Fibroblast of the conjunctiva (primary cell): ENCODE results near the gene NYNRIN.

ENCODE experiments used
- DNase-seq: peaks from one replicate; pipeline ENCODE4 v3.0.0-alpha.2; 2010; ENCODE audit warnings: low read depth

The NYNRIN gene

GRCh38 chr14:24392325-24393091, 6.3 kb upstream of the NYNRIN start:
- DNase-seq, result no peak

DNA sequence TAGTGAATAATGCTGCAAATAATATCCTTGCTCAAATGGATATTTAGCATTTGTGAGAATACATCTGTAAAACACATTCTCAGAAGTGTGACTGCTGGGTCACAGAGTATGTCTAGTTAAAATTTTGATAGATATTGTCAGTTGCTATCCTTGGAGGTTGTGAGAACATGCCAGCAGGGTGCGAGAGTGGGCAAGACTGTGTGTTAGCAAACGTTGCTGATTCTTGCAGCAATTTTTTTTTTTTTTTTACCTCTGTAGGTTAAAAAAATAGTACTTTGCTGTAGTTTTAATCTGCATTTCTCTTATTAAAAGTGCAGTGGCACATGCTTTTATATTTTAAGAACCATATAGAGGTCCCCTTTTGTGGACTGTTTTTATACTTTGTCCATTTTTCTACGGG, 4.5 kb upstream of the NYNRIN start:
- DNase-seq, result no peak

- DNase-seq, result no peak
Measured at GRCh38 chr14:24395609-24396582, 2.9 kb upstream of the NYNRIN start.

DNA sequence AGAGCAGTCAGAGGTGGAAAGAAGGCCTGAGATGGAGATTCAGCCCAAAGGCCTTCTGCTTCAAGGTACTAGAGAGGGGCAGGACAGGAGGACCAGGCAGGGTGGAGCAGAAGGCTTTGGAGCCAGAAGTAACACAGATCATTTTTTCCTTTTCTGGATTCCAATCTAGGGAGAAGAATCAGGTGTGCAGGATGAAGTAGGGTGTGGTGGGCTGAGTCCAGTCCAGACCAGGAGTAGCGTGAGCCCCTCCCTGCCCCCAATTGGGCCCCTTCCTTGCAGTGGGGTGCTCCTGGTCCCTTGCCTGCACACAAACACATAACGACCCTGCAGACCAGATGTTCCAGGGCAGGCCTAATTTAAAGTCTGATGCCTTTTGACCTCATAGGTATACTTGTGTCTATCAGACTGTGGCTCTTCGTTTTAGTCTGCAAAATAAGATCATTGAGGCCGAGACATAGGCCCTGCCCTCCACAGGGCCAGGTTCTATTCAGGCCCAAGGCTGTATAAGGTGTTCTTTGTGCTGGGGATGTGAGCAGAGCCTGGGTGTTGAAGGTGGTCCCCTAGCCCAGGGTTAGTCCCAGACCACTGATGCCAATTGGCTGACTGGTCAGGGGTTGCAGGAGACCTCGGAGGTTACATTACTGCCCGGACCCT, 1.0 kb upstream of the NYNRIN start:
- DNase-seq, result no peak

- DNase-seq, result no peak
Measured at GRCh38 chr14:24398293-24398652, 530 bp upstream of the NYNRIN start.

DNA sequence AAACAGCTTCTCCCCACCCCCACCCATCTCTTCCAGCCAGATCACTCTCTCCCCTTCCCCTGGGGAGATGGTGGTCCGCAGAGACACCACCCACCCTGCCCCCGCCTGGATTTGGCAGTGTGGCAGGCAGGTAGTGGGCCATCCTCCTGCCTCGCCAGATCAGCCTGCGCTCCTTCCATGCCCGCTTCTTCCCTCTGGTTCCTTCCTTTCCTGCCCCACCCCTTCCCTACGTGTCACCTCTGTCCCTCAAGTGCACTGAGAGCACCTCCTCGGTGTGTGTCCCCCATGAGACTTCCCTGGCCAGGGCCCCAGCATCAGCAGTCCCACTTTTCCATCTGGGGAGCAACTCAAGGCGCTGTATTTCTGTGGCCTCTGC, 632 bp downstream of the NYNRIN start:
- no peak for DNase-seq

DNA sequence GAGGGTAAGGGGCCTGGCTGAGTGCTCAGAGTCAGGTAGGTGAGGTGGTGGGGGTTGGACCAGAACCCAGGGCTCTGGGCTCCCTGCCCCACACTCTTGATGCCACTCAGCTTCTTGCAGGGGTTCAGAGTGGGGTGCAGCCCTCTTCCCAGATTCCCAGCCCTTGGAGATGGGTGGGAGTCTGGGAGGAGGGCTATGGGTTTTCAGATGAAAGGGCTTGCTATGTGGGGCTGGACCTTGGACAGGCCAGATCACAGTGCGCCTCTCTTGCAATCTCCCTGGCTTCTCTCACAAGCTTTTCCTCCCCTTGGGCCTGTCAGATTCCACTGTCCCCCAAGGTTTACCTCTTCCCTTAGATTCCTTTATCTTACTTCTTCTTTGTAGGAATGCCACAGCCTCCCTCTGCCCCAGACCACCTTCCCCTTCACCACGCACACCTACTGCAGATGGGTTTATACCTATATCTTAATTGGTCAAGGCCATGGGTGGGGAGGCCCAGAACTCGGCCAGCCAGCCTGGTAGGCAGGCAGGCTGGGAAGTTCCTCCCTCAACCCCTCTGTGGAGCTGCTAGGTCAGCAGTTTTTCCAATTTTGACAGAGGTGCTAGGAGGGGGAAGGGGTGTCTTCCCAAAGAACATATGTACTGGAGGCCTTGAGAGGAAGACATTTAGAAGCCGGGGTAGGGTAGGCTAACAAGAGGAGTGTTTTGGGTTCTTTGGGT, 1.4 kb downstream of the NYNRIN start:
- DNase-seq, result no peak

DNA sequence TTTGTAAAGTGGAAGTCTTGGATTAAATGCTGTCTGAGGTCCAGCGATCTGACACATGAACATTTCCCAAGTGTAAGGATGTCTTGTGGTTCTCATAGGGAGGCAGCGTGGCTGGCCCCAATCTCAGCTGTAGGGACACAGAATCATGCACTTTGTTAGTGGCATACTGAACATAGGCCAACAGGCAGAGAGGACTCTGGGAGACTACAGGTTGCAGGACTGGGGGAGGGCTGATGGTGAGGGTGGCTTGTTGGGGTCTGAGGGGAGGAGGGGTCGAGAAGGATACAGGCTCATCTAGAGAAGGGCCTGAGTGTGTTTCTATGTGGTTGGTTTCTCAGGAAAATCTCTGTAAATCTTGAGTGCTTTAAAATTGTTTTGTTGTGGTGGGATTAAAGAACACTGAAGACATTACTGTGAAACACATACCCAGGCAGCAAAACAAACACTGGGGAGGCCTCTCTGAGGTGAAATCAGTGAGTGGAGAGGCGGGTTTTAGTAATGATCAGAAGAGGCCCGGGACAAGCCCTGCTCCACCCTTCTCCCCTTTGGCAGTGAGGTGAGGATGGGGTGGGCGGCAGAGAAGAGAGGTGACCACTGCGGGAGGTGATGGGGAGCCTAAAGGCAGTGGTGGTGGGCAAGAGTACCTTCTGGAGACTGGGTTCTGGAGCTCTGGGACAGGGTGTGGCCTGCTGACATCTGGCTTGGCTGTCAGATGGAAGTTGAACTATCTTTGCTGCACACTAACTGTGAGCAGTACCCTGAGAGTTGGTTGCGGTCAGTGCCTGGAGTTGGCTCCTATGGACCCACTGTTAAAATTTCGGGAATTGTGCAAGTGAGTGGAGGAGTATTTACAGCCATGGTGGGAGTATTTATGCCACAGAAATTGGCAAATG, 3.3 kb downstream of the NYNRIN start:
- DNase-seq, result no peak

DNA sequence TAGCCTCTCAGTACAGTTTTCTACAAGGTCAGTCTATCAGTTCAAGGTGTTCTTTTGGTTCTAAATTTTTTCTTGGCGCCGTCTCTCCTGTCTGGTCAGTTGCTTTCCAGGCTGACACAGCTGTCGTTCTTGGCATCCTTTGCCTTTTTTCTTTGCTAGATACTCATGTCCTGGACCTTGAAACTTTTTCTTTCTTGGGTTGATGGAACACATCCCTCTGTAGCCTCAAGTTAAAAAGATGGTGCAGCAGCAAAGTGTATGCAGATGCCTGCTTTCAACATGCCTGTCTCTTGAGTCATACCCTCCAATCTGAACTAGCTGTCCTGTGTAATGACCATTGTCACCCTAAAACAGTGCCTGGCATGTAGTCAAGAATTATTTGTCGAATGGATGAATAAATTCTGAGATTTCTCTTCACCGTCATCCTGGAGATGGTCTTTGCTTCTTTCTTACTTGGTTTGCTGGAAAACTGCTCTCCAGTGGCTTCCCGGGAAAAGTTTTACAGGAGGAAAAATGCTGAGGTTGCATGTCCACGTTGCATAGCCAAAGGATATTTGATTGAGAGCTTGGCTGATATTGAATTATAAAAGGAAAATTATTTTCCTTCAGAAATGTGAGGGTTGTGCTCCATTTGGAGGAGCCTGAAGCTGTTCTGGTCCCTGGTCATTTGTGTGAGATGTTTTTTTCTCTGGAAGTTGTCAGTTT, 4.6 kb downstream of the NYNRIN start:
- DNase-seq, result no peak

DNA sequence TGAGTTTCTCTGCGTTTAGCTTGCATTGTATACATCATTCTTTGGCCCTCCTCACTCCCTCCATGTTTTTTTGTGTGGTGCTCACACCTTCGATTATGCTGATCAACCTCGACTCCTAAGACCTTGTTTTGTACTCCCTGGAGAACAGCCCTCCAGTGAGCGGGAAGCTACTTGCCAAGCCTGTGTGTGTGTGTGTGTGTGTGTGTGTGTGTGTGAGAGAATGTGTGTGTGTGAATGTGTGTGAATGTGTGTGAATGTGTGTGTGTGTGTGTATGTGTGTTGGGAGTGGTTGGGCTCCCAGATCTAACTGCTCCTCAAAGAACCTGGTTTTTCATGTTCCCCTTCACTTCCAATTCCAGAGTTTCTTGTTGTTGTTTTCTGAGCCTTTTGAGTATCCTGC, 6.0 kb downstream of the NYNRIN start:
- DNase-seq, result no peak

DNA sequence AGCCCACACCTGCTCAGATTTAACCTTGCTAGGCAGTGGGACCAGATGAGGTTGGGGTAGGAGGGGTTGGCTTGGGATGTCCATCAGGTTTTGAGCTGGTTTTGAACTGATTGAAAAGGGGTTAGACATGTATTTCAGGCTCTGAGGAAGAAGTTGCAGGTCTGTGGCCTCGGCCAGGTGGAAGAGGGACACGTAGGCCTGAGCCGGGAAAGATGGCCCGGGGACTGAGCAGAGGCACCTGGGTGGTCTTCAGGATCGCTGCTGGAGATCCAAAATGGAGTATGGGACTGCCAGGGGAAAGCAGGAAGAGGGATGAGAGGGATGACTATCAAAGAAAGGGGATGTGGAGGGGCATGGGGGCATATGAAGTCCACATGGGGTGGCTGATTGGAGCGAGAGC, 7.6 kb downstream of the NYNRIN start:
- DNase-seq, result no peak

DNA sequence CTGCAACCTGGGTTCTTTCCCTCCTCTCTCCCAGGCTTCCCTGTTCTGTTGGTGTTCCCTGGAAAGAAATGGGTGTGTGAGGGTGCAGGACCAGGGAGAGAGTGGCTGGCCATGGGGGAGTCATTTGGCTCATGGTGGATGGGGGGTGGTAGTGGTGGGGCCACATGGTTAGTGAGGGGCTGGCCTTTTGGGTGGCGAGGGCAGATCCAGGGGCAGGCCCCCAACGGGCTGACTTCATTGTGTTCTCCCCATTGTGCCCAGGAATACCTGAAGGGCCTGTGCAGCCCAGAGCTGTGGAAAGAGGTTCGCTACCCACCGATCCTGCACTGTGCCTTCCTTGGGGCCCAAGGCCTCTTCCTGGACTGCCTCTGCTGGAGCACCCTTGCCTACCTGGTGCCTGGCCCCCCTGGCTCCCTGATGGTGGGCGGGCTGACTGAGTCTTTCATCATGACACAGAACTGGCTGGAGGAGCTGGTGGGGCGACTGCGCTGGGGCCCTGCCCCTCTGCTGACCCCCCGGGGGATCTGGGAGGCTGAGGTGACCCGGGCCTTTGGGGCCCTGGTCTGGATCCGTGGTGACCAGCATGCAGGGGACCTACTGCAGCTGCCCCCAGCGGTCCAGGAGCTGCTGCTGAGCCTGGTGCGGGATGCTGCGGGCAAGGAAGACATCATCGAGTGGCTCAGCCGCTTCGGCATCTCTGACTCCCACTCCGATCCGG, 9.0 kb downstream of the NYNRIN start:
- DNase-seq, result no peak

GRCh38 chr14:24408764-24409163, 10.0 kb downstream of the NYNRIN start:
- peak; percentile 45 for DNase-seq

DNA sequence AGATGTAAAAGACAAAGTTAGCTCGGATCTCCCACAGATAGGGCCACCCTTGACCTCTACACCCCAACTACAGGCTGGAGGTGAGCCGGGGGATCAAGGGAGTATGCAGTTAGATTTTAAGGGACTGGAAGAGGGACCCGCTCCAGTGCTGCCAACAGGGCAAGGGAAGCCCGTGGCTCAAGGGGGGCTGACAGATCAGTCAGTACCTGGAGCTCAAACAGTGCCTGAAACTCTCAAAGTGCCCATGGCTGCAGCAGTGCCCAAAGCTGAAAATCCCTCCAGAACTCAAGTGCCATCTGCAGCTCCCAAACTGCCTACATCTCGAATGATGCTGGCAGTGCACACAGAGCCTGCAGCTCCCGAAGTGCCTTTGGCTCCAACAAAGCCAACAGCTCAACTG, 10.4 kb downstream of the NYNRIN start:
- no peak for DNase-seq

- no peak for DNase-seq
Measured at GRCh38 chr14:24409956-24410355, 11.2 kb downstream of the NYNRIN start.

- peak; percentile 56 for DNase-seq
Measured at GRCh38 chr14:24411443-24412389, 12.9 kb downstream of the NYNRIN start.

DNA sequence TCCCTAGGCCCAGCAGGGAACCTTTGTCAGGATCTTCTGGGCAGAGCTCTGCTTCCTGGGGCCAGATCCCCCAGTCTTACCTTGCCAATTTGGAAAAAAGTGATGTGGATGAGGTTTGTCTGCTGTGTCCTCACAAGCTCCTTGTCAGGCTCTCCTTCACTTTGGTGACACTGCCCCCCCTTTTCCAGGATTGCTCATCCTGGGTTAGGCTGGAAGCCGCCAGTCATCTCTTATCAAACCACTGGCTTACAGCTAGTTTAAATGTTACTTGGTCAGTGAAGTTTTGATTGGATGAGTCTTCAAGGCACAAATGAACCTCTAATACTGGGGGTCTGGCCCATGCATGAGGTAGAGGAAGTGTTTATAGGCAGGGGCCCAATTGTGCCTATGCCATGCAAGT, 15.3 kb downstream of the NYNRIN start:
- no peak for DNase-seq

DNA sequence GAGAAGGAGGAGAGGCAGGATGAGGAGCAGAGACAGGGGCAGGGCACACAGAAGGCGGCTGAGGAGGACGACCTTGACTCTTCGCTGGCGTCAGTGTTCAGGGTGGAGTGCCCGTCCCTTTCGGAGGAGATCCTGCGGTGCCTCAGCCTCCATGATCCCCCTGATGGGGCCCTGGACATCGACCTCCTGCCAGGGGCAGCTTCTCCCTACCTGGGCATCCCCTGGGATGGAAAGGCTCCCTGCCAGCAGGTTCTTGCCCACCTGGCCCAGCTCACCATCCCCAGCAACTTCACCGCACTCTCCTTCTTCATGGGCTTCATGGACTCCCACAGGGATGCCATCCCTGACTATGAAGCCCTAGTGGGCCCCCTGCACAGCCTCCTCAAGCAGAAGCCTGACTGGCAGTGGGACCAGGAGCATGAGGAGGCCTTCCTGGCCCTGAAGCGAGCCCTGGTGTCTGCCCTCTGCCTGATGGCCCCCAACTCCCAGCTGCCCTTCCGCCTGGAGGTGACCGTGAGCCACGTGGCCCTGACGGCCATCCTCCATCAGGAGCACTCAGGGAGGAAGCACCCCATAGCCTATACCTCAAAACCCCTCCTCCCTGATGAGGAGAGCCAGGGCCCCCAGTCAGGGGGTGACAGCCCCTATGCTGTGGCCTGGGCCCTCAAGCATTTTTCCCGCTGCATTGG, 16.1 kb downstream of the NYNRIN start:
- no peak for DNase-seq
